Activated CD8-positive, alpha-beta memory T cell treated with anti-CD3 and anti-CD28 coated beads, Interleukin-2, amount 50 U/mL, for 48 hours (primary cell): ENCODE measurements around the gene RAPGEF4.
"Not testable (repeated sequence)": the region's sequence is repeated elsewhere in the genome, so short reads cannot be mapped to it uniquely, and the experiment has no call there.

Experiments used
- DNase-seq: peaks from one replicate; pipeline ENCODE4 v3.0.0-alpha.2; 2020

RAPGEF4 gene

DNA sequence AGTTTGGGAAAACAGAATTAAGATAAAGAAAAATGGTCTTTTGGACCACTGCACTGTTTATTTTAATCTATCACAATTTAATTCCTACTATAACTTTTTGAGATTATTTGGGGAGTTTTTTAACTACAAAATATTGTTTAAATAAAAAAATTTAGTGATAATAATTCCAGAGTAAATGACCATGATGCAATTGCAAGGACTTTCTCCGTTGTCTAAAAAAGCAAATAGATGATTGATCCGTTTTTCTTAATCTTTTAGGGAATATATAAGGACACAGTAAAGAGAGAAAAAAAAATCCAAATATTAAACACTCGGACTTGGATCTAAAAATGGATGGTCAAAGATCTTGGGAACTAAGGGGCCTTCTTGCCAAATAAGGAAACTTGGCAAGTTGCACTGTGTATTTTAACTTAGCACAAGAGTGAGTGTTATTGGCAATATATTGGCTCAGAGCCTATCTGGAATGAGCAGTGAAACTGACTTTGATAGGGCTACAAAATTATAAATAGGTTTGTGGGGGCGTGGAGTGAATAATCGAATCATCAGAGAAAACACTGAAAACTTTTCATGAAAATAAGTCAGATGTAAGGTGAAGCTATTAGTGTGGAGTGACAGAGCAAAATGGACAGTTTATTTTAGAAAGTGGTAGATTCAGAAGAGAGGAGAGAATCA is 342.0 kb downstream of the RAPGEF4 start:
- DNase-seq = no peak

DNA sequence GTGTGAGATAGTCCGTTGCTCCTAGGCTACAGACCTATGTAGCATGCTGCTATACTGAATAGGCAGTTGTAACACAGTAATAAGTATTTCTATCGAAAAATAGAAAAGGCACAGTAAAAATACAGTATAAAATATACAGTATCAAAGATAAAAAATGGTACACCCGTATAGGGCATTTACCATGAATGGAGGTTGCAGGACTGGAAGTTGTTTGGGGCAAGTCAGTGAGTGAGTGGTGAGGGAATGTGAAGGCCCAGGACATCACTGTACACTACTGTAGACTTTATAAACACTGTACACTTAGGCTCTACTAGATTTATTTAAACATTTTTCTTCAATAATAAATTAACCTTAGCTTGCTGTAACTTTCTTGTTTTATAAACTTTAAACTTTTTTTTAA is 343.5 kb downstream of the RAPGEF4 start:
- DNase-seq = no peak

DNA sequence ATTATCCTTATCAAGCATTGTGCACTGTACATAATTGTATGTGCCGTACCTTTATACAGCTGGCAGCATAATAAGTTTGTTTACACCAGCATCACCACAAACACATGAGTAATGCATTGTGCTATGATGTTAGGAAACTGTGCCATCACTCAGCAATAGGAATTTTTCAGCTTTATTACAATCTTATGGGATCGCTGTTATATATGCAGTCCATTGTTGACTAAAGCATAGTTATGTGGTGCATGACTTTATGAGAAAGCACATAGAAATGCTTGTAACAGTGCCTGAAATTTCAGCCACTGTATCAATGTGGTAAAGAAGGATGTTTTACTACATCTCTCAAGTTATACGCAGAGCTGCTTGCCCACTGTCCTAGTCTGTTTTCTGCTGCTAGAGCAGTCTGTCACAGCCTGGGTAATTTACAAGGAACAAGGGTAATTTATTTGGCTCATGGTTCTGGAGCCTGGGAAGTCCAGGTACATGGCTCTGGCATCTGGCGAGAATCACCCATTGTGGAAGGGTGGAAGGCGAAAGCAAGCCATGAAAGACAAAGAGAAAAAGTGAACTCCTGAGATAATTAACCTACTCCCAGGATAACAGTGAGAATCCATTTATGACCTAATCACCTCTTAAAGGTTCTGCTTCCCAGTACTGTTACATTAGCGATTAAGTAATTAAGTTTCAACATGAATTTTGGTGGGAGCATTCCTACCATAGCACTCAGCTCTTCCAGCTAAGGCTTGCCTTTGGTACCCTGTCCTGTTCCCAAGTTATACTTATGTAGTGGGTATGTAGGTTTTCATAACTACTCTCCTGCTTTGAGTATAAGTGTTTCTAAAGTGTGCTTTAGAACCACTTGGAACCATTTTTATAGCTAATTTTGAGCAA is 344.6 kb downstream of the RAPGEF4 start:
- DNase-seq = no peak

- no peak for DNase-seq
These were observed 351.0 kb downstream of the RAPGEF4 start for GRCh38 chr2:173086518-173087213.

GRCh38 chr2:173087214-173087581 is 351.6 kb downstream of the RAPGEF4 start:
- no peak for DNase-seq

- no peak for DNase-seq
These were observed 352.3 kb downstream of the RAPGEF4 start for GRCh38 chr2:173087793-173088496.

DNA sequence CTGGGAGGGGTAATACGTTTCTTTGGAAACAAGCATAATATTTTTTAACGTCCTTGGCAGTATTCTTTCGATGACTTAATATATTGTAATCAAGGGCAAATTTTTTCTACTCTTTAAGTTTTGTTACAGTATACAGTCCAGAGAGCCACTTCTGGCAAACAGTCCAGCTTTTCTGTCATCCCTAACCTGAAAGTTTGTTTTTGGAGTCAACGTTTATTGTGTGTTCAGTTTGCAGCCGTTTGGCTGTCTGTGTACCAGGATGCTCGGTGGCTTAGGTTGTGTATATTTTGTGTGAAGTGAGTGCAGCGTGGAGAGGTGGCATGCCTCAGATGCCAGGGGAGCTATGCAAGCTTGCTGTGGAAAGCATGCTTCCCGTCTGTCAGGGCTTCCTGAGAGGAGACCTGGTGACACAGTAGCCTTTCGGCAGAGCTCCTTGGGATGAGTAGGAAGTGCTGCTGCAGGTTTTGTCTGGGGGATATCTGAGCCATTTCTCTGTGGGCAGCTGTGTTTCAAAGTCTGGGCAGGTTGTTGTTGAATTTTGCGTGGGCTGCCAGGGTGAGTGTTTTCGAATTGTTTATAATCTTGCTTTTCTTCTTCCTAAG is 354.7 kb downstream of the RAPGEF4 start:
- DNase-seq = no peak

GRCh38 chr2:173090973-173091660 is 355.5 kb downstream of the RAPGEF4 start:
- no peak for DNase-seq

DNA sequence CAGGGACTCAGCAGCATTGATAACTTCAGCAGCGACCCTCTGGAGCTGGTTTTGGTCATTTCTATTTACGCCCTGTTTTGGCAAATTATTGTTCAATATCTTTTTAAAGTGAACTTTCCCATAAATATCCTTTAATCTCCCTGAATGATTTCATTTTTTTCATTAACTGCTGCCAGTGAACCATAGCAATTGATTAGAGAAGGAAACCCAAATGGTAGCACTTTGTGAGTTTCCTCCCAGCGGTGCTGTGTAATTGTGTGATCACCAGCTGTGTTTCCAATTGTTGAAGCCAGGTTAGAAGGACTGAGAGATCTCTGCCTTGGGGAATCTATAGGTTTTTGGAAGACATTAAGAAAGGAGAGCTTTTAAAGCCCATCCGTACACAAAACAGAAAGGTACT is 356.3 kb downstream of the RAPGEF4 start:
- no peak for DNase-seq

GRCh38 chr2:173092844-173093402 is 357.3 kb downstream of the RAPGEF4 start:
- no peak for DNase-seq

DNA sequence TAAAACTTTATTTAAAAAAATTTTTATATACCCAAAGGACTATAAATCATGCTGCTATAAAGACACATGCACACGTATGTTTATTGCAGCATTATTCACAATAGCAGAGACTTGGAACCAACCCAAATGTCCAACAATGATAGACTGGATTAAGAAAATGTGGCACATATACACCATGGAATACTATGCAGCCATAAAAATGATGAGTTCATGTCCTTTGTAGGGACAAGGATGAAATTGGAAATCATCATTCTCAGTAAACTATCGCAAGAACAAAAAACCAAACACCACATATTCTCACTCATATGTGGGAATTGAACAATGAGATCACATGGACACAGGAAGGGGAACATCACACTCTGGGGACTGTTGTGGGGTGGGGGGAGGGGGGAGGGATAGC is 358.0 kb downstream of the RAPGEF4 start:
- DNase-seq = not testable (repeated sequence)

DNA sequence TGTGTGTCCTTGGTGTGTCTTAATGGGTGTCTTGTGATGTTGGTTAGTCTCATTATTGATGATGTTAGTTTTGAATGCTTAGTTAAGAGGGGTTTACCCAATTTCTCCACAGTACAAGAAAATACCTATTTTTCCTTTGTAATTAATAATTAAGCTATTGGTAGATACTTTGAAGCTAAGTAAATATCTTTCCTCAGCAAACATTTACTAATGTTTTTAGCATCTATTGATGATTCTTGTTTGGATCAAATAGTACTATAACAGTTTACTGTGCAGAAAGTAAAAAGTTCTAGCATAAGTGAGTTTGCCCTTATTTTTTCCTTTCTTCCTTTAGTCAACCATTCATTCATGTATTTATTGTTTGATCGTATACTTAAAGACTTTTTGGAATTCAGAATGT is 359.1 kb downstream of the RAPGEF4 start:
- DNase-seq = no peak

DNA sequence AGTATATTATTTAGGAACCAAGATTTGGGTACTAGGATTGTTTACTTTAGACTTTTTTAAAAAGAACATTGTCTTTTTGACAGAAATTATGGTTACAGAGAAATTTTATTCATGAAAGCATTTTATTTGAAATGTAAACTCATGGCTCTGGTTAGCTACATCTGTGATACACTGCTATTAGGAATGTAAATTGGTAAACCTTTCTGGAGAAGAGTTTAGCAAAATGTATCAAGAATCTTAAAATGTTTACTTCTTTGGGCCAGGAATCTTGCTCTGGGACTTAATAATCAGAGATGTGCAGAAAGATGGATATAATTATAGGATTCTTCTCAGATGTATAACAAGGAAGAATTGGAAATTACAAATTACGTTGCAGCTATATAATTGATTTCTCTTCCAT is 359.7 kb downstream of the RAPGEF4 start:
- DNase-seq = no peak

GRCh38 chr2:173099271-173099670 is 363.6 kb downstream of the RAPGEF4 start:
- DNase-seq = no peak

DNA sequence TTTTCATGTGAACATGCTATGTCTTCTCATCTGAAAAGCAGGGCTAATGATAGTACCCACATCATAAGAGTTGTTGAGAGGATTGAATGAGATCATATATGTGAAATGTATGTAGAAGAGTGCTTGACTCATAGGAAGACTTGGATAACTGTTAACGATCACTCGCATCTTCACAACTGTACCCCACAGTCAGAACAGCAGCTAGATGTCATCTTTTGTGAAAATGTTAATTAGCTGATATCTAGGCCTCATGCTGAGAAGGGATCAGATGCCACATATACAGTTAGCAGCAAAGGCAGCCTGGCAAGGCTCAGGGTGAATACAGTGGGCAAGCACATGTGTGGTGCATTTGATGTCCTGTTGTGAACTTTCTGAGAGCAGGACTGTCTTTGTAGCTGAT is 364.2 kb downstream of the RAPGEF4 start:
- DNase-seq = no peak

- DNase-seq = no peak
These were observed 366.0 kb downstream of the RAPGEF4 start for GRCh38 chr2:173101687-173102086.
